HepG2 (cell line): Measurements from ENCODE around the gene GRM7. TPM values are rescaled to one million over a fixed set of nuclear protein-coding genes. Genes with fewer than 3 reads are reported as not detected.

Experiments
- ATAC-seq: fragments of 200-7000 bp; cut with Tn5 transposase; 3 replicates; pipeline ENCODE4 v1.9.1; 2020; ENCODE audit warnings: mild to moderate bottlenecking, moderate library complexity
- BruUV-seq: library from RNA; stranded (reverse); fragments of 400-500 nt; replicated peaks from 2 replicates; lab custom pipeline; 2021; lab: Mats Ljungman, UMichigan
- CTCF ChIA-PET: fragments of 300-600 bp; formaldehyde crosslinking; extraction: SDS; loops from one replicate; lab custom pipeline; 2021; ENCODE audit warnings: low total read pairs, inconsistent platforms, low intra/inter-chr PET ratio; lab: Yijun Ruan, JAX
- POLR2A ChIA-PET: fragments of 350-600 bp; sonication (Branson Sonifier 250); formaldehyde crosslinking; loops from one replicate; lab custom pipeline; 2020; ENCODE audit warnings: antibody characterized with exemption, inconsistent platforms; lab: Yijun Ruan, JAX
- DNase-seq: peaks from one replicate; pipeline ENCODE4 v3.0.0-alpha.2; 2015; ENCODE audit warnings: low spot score
- FAIRE-seq: peaks from 3 replicates; lab custom pipeline; 2011; peaks lifted over from hg19 to GRCh38; lab: Jason Lieb, UNC
- H2AFZ ChIP-seq: one replicate; pipeline ENCODE4 v1.6.1; 2011; ENCODE audit warnings: low read length, inconsistent platforms
- H3K27ac ChIP-seq: fragments of 300-600 bp; 3 replicates; pipeline ENCODE4 v1.8.0; 2011; ENCODE audit warnings: mixed run types, mild to moderate bottlenecking, mixed read lengths, low read length, inconsistent platforms; ENCODE audit not compliant: insufficient read depth; ENCODE audit errors: extremely low read length
- H3K27me3 ChIP-seq, 2 experiments: fragments of 200-600 bp in 1 of 2; 2 replicates in 1 of 2; 3 replicates in 1 of 2; pipeline versions ENCODE4 v1.6.0 to v1.8.0; 2011; ENCODE audit warnings: low read length in 2 of 2, mild to moderate bottlenecking in 2 of 2, moderate library complexity in 2 of 2, inconsistent platforms in 1 of 2; ENCODE audit not compliant: insufficient read depth in 2 of 2, control insufficient read depth in 1 of 2
- H3K36me3 ChIP-seq, 2 experiments: fragments of 200-600 bp in 1 of 2; replicated peaks in 1 of 2; 2 replicates in 1 of 2; 3 replicates in 1 of 2; pipeline versions ENCODE4 v1.5.1 to v1.8.0; 2011; ENCODE audit warnings: low read length in 2 of 2, inconsistent platforms in 1 of 2; ENCODE audit not compliant: insufficient read depth in 2 of 2, control insufficient read depth in 1 of 2
- H3K4me1 ChIP-seq: 2 replicates; pipeline ENCODE4 v1.5.1; 2012; ENCODE audit warnings: low read length, inconsistent platforms; ENCODE audit not compliant: insufficient read depth
- H3K4me2 ChIP-seq: 2 replicates; pipeline ENCODE4 v1.6.0; 2011; ENCODE audit warnings: low read depth, low read length, inconsistent platforms
- H3K4me3 ChIP-seq, 3 experiments: fragments of 200-600 bp in 1 of 3; sonication (generic), shearing (Covaris generic) in 1 of 3; replicated peaks in 1 of 3; 2 replicates each; pipeline ENCODE4 v1.5.1; 2011 to 2016; ENCODE audit warnings: low read length in 3 of 3, inconsistent platforms in 2 of 3, low read depth in 2 of 3, mild to moderate bottlenecking in 2 of 3, control low read depth in 1 of 3, mixed read lengths in 1 of 3; ENCODE audit not compliant: insufficient read depth in 1 of 3
- H3K79me2 ChIP-seq: one replicate; pipeline ENCODE4 v1.6.1; 2011; ENCODE audit warnings: low read length, inconsistent platforms; ENCODE audit not compliant: insufficient read depth
- H3K9ac ChIP-seq: 2 replicates; pipeline ENCODE4 v1.6.0; 2011; ENCODE audit warnings: mild to moderate bottlenecking, low read depth, low read length, inconsistent platforms; ENCODE audit not compliant: insufficient read depth
- H3K9me3 ChIP-seq: 2 replicates; pipeline ENCODE4 v1.5.1; 2012; ENCODE audit warnings: mild to moderate bottlenecking, low read length
- H4K20me1 ChIP-seq: 2 replicates; pipeline ENCODE4 v1.6.0; 2011; ENCODE audit warnings: inconsistent platforms, mild to moderate bottlenecking, low read length, moderate library complexity; ENCODE audit not compliant: insufficient read depth
- MLLT10 ChIP-seq: sonication (generic); formaldehyde crosslinking; IDR thresholded peaks from 2 replicates; pipeline ENCODE4 v1.4.0; 2020; ENCODE audit warnings: missing genetic modification reagents
- NFAT5 ChIP-seq: sonication (generic); formaldehyde crosslinking; IDR thresholded peaks from 2 replicates; pipeline ENCODE4 v1.4.0; 2020; ENCODE audit warnings: missing genetic modification reagents
- ZNF333 ChIP-seq: sonication (generic); formaldehyde crosslinking; IDR thresholded peaks from 2 replicates; pipeline ENCODE4 v1.4.0; 2020; ENCODE audit warnings: mild to moderate bottlenecking, missing genetic modification reagents, borderline replicate concordance
- ZNF672 ChIP-seq: sonication (generic); formaldehyde crosslinking; IDR thresholded peaks from 2 replicates; pipeline ENCODE4 v1.8.1; 2022; ENCODE audit warnings: missing genetic modification reagents
- WGBS: methylation state at CpG from one replicate; pipeline ENCODE4 v1.1.6; 2017; ENCODE audit warnings: low lambda C conversion rate; 5-methylcytosine and 5-hydroxymethylcytosine counted together
- in situ Hi-C: cut with HindIII; loops from 2 replicates; pipeline ENCODE4 v1.10.0; 2017; ENCODE audit warnings: low pct_unique_long_range_greater_than_20kb; ENCODE audit not compliant: extremely low pct_ligation_motif_present
- intact Hi-C: fragments of 100-400 bp; cut with micrococcal nuclease; formaldehyde crosslinking; loops from one replicate; pipeline ENCODE4 v1.10.0; 2022; ENCODE audit not compliant: unreplicated experiment
- polyA plus RNA-seq, 8 experiments: library from polyadenylated mRNA; depleted of rRNA in 3 of 8; stranded (reverse) in 7 of 8; unstranded in 1 of 8; fragments of >200 nt; fragmentation: Illumina TruSeq in 4 of 8; extraction: Trizol in 4 of 8; gene quantifications; 2 replicates each; pipeline versions ENCODE4 v1.2.1 to v1.2.3, GENCODE V29; 2011 to 2016; ENCODE audit warnings: low read depth in 4 of 8, missing spikeins in 1 of 8, mixed read lengths in 1 of 8; ENCODE audit not compliant: insufficient read depth in 1 of 8
- total RNA-seq, 5 experiments: library from RNA; depleted of rRNA; stranded (reverse); fragments of >200 nt; fragmentation: Illumina TruSeq; extraction: Trizol; gene quantifications; 2 replicates each; pipeline ENCODE4 v1.2.3, GENCODE V29; 2016; ENCODE audit warnings: low read depth in 1 of 5
- TF ChIP-seq, protein P1 (sequence below): sonication (generic); formaldehyde crosslinking; IDR thresholded peaks from 2 replicates; pipeline ENCODE4 v1.8.1; 2023; ENCODE audit warnings: missing genetic modification reagents, inconsistent platforms, borderline replicate concordance
- TF ChIP-seq, protein P2 (sequence below): sonication (generic); formaldehyde crosslinking; IDR thresholded peaks from 2 replicates; pipeline ENCODE4 v1.9.0; 2021; ENCODE audit warnings: missing genetic modification reagents, mild to moderate bottlenecking, borderline replicate concordance

Gene GRM7
- total and polyA plus RNA-seq, 2 of the 13 experiments (the other 11 are each of a cell fraction or from before 2014, with no cell fraction given): not detected

DNA sequence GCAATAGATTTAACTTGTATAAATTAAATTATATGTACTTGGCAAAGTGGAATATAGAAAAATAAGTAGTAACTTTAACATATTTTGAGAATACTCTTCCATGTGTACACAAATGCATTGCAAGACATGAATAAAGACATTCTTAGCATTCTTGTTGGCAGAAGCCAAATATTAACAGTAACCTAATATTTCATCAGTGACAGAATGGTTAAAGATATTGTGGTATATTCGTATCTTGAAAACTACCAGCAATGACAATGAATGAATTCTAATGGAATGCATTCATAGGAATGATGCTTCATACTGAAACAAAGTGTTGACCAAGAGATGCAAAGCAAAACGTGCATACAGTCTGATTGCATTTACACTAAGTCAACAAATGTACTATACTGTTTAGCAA is 524.7 kb downstream of the GRM7 start:
- ChIA-PET CTCF (no interaction called here), POLR2A (no interaction called here)
- DNase-seq (no peak), FAIRE-seq (no peak), ATAC-seq (no peak)
- no peak for TF ChIP-seq ZNF672 (CRISPR knock-in tag)
- TF ChIP-seq, protein P1, sequence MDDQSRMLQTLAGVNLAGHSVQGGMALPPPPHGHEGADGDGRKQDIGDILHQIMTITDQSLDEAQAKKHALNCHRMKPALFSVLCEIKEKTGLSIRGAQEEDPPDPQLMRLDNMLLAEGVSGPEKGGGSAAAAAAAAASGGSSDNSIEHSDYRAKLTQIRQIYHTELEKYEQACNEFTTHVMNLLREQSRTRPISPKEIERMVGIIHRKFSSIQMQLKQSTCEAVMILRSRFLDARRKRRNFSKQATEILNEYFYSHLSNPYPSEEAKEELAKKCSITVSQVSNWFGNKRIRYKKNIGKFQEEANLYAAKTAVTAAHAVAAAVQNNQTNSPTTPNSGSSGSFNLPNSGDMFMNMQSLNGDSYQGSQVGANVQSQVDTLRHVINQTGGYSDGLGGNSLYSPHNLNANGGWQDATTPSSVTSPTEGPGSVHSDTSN (CRISPR knock-in tag): no peak
- TF ChIP-seq, protein P2, sequence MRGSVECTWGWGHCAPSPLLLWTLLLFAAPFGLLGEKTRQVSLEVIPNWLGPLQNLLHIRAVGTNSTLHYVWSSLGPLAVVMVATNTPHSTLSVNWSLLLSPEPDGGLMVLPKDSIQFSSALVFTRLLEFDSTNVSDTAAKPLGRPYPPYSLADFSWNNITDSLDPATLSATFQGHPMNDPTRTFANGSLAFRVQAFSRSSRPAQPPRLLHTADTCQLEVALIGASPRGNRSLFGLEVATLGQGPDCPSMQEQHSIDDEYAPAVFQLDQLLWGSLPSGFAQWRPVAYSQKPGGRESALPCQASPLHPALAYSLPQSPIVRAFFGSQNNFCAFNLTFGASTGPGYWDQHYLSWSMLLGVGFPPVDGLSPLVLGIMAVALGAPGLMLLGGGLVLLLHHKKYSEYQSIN (CRISPR knock-in tag): no peak
- TF ChIP-seq NFAT5 (CRISPR knock-in tag): no peak
- no peak for TF ChIP-seq ZNF333 (CRISPR knock-in tag)
- TF ChIP-seq MLLT10 (CRISPR knock-in tag): no peak
- no peaks in the 10 kb centered on the region for H3K36me3 ChIP-seq
- no peak overlapping the region for H3K9ac ChIP-seq
- BruUV-seq: no TSS peak
- H3K79me2 ChIP-seq: no peaks in the 10 kb centered on the region
- 0% methylated on average over 2 of the region's 2 CpGs for WGBS
- no peaks in the 10 kb centered on the region for H4K20me1 ChIP-seq
- in situ Hi-C loops: no loop called here
- intact Hi-C loops: no loop called here
- H3K4me2 ChIP-seq: no peak overlapping the region
- H3K4me1 ChIP-seq: no peaks in the 10 kb centered on the region
- H3K9me3 ChIP-seq: peaks cover 59% of the 10 kb centered on the region
- no peaks in the 10 kb centered on the region for H3K27me3 ChIP-seq
- no peak overlapping the region for H2AFZ ChIP-seq
- no peak overlapping the region for H3K4me3 ChIP-seq
- no peak overlapping the region for H3K27ac ChIP-seq
